ENCODE measurements around the gene TAF4. TPM values are rescaled to one million over a fixed set of nuclear protein-coding genes. Genes with fewer than 3 reads are reported as not detected.
A peak's percentile ranks its signal among the peaks of the same experiment; 100 is the strongest.

Gene TAF4
- total and polyA plus RNA-seq, 2 of the 13 experiments (the other 11 are each of a cell fraction or from before 2014, with no cell fraction given) = 5.9 to 12.0 TPM

- FAIRE-seq (no peak), DNase-seq (ENCODE audit: low spot score) (no peak), ATAC-seq (no peak)
- no peaks in the 10 kb centered on the region for H3K36me3 ChIP-seq (replicated peaks in 1 of 2; ENCODE audit: control insufficient read depth in 1 of 2, insufficient read depth in 2 of 2, low read length in 2 of 2)
- no peak overlapping the region for H2AFZ ChIP-seq (ENCODE audit: low read length)
- ChIA-PET CTCF (ENCODE audit: low intra/inter-chr PET ratio, low total read pairs) (no interaction called here), POLR2A (no interaction called here)
- H3K9me3 ChIP-seq (ENCODE audit: low read length) = no peaks in the 10 kb centered on the region
- no TSS peak for BruUV-seq (replicated peaks)
- TF ChIP-seq THAP7 (CRISPR knock-in tag; IDR thresholded peaks at IDR 0.05) = no peak
- TF ChIP-seq ZGPAT (CRISPR knock-in tag; IDR thresholded peaks at IDR 0.05) = no peak
- TF ChIP-seq ZNF780A (CRISPR knock-in tag; IDR thresholded peaks at IDR 0.05) = no peak
- H3K4me3 ChIP-seq (replicated peaks in 1 of 3; ENCODE audit: insufficient read depth in 1 of 3, low read depth in 2 of 3, low read length in 3 of 3) = no peak overlapping the region
- no peak overlapping the region for H3K9ac ChIP-seq (ENCODE audit: insufficient read depth, low read depth, low read length)
- H3K4me1 ChIP-seq (ENCODE audit: insufficient read depth, low read length) = no peaks in the 10 kb centered on the region
- H3K4me2 ChIP-seq (ENCODE audit: low read depth, low read length) = no peak overlapping the region
- H4K20me1 ChIP-seq (ENCODE audit: insufficient read depth, low read length) = no peaks in the 10 kb centered on the region; the same call in 1 of the 2 replicates
- intact Hi-C loops (cut with micrococcal nuclease; ENCODE audit: unreplicated experiment) = no loop called here
- H3K27ac ChIP-seq (ENCODE audit: extremely low read length, insufficient read depth, low read length) = no peak overlapping the region
- WGBS (ENCODE audit: low lambda C conversion rate) = 67% methylated on average over 29 of the region's 29 CpGs
- in situ Hi-C loops (cut with HindIII; ENCODE audit: extremely low pct_ligation_motif_present, low pct_unique_long_range_greater_than_20kb) = no loop called here
- no peaks in the 10 kb centered on the region for H3K79me2 ChIP-seq (ENCODE audit: insufficient read depth, low read length)
- peaks cover 26 to 49% of the 10 kb centered on the region in 2 experiments for H3K27me3 ChIP-seq (ENCODE audit: control insufficient read depth in 1 of 2, insufficient read depth in 2 of 2, low read length in 2 of 2)
Measured at GRCh38 chr20:61936701-61937131, 129.0 kb downstream of the TAF4 start.

- no peaks in the 10 kb centered on the region for H3K4me1 ChIP-seq (ENCODE audit: insufficient read depth, low read length)
- no peak overlapping the region for H3K4me2 ChIP-seq (ENCODE audit: low read depth, low read length)
- no peak for FAIRE-seq
- ChIA-PET POLR2A (no interaction called here), CTCF (ENCODE audit: low intra/inter-chr PET ratio, low total read pairs) (no interaction called here)
- ATAC-seq = no peak
- DNase-seq (ENCODE audit: low spot score) = no peak
- H3K27me3 ChIP-seq (ENCODE audit: control insufficient read depth in 1 of 2, insufficient read depth in 2 of 2, low read length in 2 of 2) = peaks cover 27 to 55% of the 10 kb centered on the region in 2 experiments
- in situ Hi-C loops (cut with HindIII; ENCODE audit: extremely low pct_ligation_motif_present, low pct_unique_long_range_greater_than_20kb) = no loop called here
- H3K36me3 ChIP-seq (replicated peaks in 1 of 2; ENCODE audit: control insufficient read depth in 1 of 2, insufficient read depth in 2 of 2, low read length in 2 of 2) = no peaks in the 10 kb centered on the region
- no peaks in the 10 kb centered on the region for H3K9me3 ChIP-seq (ENCODE audit: low read length)
- H3K4me3 ChIP-seq (replicated peaks in 1 of 3; ENCODE audit: insufficient read depth in 1 of 3, low read depth in 2 of 3, low read length in 3 of 3) = no peak overlapping the region
- no peak for TF ChIP-seq SP140L (CRISPR knock-in tag; IDR thresholded peaks at IDR 0.05; ENCODE audit: borderline replicate concordance)
- no peak for TF ChIP-seq EED (CRISPR knock-in tag; IDR thresholded peaks at IDR 0.05)
- peak; percentile 37 for TF ChIP-seq HNRNPK (IDR thresholded peaks at IDR 0.05; ENCODE audit: low read depth, low read length, poor library complexity, severe bottlenecking)
- H4K20me1 ChIP-seq (ENCODE audit: insufficient read depth, low read length) = no peaks in the 10 kb centered on the region; the same call in 1 of the 2 replicates
- H3K79me2 ChIP-seq (ENCODE audit: insufficient read depth, low read length) = no peaks in the 10 kb centered on the region
- H3K9ac ChIP-seq (ENCODE audit: insufficient read depth, low read depth, low read length) = no peak overlapping the region
- H2AFZ ChIP-seq (ENCODE audit: low read length) = no peak overlapping the region
- no peak overlapping the region for H3K27ac ChIP-seq (ENCODE audit: extremely low read length, insufficient read depth, low read length)
- intact Hi-C loops (cut with micrococcal nuclease; ENCODE audit: unreplicated experiment) = no loop called here
- 41% methylated on average over 14 of the region's 14 CpGs for WGBS (ENCODE audit: low lambda C conversion rate)
- BruUV-seq (replicated peaks) = no TSS peak
Measured at GRCh38 chr20:61935926-61936700, 129.6 kb downstream of the TAF4 start.

Measured in HepG2 (cell line).